Ammon's horn (tissue), 1 donor: ENCODE measurements around the gene PAPLN.
A peak's percentile ranks its signal among the peaks of the same experiment; 100 is the strongest.
"Not testable (repeated sequence)": the region's sequence is repeated elsewhere in the genome, so short reads cannot be mapped to it uniquely, and the experiment has no call there.

Experiments used
- DNase-seq: peaks from one replicate; pipeline ENCODE4 v3.0.0-alpha.2; 2016; ENCODE audit warnings: low spot score

PAPLN gene

GRCh38 chr14:73237219-73237785, at the start of gene PAPLN:
TSS of gene PAPLN (plus strand) at chr14:73237506. CDS start at chr14:73239779, 2,273 bp downstream.
- no peak for DNase-seq

DNA sequence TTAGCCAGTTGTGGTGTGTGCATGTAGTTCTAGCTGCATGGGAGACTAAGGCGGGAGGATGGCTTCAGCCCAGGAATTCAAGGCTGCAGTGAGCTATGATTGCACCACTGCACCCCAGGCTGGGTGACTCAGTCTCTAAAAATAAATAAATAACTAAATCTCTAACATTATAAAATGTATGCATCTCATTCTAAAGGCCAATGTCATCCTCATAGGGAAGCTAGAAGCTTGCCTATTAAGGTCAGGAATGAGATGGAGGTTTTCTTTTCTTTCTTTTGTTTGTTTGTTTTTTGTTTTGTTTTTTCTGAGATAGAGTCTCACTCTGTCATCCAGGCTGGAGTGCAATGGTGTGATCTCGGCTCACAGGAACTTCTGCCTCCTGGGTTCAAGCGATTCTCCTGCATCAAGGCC, 48.8 kb upstream of the PAPLN start:
- no peak for DNase-seq

DNA sequence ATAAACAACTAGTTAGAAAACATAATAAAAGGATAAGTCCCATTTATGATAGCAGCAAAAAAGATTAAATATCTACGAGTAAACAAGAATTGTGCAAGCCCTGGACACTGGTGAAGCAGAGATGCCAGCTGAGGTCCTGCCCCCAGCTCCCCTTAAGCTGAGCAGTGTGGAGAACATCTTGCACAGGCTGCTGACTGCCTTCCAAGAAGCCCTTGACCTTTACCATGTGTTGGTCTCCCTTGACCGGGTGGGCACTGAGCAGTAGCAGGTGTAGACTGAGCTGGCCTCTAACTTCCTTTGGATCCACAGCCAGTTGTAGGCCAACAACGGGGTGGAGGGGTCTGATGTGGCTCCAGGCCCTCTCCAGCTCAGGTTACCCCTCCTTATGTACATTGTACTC, 47.7 kb upstream of the PAPLN start:
- DNase-seq = no peak

- no peak for DNase-seq
Measured at GRCh38 chr14:73191441-73191840, 45.9 kb upstream of the PAPLN start.

DNA sequence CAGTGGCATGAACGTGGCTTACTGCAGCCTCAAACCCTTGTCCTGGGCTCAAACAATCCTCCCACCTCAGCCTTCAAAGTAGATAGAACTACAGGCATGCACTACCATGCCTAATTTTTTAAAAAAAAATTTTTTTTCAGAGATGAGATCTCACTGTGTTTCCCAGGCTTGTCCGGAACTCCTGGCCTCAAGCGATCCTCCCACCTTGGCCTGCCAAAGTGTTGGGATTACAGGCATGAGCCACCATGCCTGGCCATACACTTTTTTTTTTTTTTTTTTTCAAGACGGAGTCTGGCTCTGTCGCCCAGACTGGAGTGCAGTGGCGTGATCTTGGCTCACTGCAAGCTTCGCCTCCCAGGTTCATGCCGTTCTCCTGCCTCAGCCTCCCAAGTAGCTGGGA, 43.0 kb upstream of the PAPLN start:
- not testable (repeated sequence) for DNase-seq

DNA sequence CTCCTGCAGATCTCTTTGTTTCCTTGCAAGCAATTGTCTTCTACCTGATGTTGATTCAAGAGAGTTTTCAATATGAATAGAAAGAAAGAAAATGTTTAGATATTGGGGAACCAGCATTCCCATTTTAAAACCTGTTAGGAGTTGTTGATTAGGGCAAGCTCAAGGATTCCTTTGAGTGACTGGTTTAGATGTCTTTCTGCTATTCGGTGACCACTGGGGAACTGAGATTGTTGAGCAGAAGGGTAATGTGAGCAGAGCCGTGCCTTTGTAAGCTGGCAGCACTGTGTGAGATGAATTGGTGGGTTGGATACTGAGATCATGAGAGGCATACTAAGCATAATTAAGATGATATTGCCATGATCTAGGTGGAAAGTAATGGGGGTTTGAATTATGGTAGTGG, 39.1 kb upstream of the PAPLN start:
- DNase-seq = no peak

DNA sequence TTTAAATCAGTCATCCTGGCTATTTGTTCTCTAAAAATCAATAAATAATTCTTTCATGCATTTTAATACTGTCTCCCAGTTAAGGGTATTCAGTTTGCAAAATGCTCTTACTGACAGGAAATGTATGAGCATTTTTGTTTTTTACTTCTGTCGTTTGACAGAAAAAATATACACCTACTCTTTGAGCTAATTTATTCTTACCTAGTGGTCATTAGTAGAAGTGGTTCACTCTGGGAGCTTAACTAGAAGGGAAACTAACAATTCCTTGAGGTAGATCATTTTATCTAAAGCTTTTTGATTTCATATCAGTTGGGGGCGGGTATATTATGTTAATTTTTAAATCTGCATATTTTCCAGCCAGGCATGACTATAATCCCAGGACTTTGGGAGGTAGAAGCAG, 33.8 kb upstream of the PAPLN start:
- DNase-seq = no peak

DNA sequence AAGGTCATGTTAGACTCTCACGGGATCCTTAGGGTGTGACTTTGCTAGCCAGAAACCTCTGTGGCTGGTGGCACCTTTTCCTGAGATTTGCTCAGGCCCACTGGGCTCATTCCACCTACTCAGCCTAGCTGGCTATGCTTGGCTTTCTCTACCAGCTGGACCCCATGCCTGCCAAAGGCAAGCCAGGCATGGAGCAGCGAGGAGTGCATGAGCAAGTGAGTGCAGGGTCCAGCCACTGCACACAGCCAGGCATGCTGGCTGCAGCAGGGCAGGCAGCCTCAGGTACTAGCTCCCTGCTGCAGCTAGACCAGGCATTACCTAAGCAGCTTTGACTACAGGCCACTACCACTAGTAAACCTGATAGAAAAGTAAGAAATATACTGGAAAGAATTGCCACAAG, 29.7 kb upstream of the PAPLN start:
- DNase-seq = no peak

DNA sequence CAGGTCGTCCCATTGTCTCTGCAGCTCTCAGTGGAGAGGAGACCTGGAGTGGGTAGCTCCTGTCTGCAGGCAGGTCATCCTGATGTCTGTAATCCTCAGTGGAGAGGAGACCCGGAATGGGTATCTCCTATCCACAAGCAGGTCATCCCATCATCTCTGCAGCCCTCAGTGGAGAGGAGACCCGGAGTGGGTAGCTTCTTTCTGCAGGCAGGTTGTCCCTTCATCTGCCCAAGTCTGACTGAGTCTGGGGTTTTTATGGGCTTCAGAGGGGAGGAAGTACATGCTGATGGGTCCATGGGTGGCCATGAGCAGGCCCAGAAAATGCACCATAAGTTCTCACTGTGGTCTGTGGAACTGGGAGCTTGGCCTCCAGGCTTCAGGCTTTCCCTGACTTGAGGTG, 28.9 kb upstream of the PAPLN start:
- DNase-seq = no peak

- no peak for DNase-seq
Measured at GRCh38 chr14:73208846-73209245, 28.5 kb upstream of the PAPLN start.

DNA sequence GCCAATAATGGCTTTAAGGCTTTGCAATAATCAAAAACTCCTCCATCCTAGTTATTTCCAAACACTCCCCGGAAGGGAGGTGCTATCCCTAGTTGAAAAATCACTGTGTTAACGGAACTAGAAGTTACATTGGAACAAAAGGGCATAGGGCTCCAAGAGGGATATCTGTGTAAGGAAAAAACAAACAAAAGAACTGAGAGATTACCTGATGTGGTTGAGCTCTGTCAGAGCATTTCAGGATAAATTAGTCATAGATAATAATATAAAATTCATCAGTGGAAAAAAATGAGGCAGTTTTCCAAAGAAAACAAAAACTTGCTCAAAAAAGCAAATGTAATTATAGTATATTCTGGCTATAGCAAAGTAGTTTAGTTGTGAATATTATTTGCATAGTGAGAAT, 27.4 kb upstream of the PAPLN start:
- no peak for DNase-seq

GRCh38 chr14:73211251-73212040, 25.9 kb upstream of the PAPLN start:
- no peak for DNase-seq

DNA sequence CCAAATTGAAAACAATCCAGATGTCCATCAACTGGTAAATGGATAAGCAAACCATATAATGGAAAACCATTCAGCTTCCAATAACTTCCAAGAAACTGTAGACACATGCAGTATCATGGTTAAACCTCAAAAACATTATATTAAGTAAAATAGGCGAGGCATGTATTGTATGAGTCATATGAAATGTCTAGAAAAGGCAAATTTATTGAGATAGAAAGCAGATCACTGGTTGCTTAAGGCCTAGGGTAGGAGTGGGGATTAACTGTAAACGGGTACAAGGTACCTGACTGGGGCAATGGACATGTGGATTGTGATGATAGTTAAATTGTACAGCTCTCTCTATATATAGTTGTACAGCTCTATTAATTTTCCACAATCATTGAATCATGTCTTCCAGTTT, 21.3 kb upstream of the PAPLN start:
- no peak for DNase-seq

- DNase-seq = no peak
Measured at GRCh38 chr14:73217411-73217810, 19.9 kb upstream of the PAPLN start.

- DNase-seq = no peak
Measured at GRCh38 chr14:73220061-73220460, 17.2 kb upstream of the PAPLN start.

DNA sequence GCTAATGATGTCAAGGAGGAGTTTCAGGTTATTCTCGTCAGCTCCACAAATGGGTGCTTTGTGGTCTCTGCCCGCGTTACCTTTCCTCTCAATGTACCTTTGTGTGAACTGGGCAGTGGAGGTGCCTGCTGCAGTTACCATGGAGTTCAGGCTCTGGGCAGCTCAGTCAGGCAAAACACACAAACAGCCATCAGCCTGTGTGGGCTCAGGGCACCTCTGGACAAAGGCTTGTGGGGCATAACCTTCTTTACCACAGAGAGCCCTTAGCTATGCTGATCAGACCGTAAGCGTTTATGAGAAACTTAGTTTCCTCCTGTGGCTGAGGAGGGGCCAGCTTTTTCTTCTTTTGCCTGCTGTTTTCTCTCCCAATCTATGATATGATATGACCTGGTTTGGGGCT, 16.7 kb upstream of the PAPLN start:
- no peak for DNase-seq

GRCh38 chr14:73221945-73222344, 15.4 kb upstream of the PAPLN start:
- DNase-seq = no peak

- DNase-seq = peak; percentile 62
Measured at GRCh38 chr14:73223049-73223448, 14.3 kb upstream of the PAPLN start.

DNA sequence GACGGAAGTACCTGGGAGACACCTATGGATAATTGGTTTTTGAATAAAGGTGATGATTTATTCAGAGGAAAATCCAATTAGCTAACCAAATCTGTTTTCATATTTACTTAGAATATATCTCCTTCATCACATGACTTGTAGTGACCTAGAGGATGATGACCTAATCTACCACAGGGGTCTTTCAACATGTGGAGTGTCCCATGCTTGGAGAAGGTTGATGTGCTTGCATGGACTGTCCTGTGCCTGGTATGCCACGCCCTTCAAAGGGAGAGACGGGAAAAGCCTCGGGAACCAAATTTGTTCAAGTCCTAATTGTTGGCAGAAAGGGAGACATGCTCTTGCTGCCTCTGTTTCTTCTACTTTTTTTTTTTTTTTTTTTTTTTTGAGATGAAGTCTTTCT, 11.8 kb upstream of the PAPLN start:
- DNase-seq = no peak

DNA sequence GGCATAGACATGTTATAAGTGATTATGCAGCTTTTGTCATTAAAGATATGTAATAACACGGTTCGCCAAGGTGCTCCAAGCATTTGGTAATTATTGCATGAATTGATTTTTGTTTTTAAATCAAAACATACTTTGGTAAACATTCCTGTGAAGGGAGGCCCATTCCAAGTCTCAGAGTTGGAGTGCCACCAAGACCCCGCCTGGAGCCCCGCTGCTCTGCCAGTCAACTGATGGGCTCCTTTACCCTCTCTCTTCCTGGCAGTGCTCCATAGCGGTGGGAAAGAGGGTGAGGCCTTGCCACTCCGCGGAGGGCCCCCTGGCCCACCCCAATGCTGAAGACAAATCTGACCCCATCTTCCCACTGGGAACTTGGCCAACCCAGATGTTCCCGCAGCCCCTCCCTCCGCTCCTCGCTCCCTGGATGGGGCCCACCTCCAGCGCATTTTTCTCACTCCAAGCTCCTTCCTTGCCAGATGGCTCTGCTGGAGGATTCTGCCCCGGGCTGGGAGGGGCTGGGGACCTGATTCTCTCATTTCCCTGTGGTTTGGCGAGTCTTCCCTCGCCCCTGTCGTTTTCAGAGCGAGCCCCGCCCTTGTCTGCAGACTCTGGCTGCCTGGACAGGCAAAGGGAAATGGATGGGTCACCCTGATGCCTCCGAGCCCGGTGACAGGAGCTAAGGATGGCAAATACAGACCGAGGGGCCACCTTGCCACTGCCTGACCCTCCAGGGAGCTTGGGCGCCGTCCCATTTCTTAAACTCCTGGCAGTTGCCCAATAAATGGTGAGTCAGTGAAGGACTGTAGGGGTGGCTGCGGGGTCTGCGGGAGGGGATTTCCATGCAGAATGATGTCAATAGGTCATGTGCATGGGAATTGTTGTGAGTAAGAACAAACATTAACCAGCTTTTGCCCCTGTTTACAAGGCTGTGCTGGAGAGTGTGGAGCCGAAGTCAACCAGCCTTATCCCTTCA, 9.2 kb upstream of the PAPLN start:
- no peak for DNase-seq

GRCh38 chr14:73230051-73230450, 7.3 kb upstream of the PAPLN start:
- no peak for DNase-seq

- no peak for DNase-seq
Measured at GRCh38 chr14:73231981-73232851, 5.1 kb upstream of the PAPLN start.
